H9 (cell line): ENCODE data around the gene PON1. TPM values are rescaled to one million over a fixed set of nuclear protein-coding genes. Genes with fewer than 3 reads are reported as not detected.

Experiments used
- DNase-seq: peaks from one replicate; pipeline ENCODE4 v3.0.0-alpha.2; 2017
- H2AFZ ChIP-seq: one replicate; pipeline ENCODE4 v1.6.1; 2013; ENCODE audit warnings: mild to moderate bottlenecking, low read length, control low read depth, moderate library complexity
- H2AK5ac ChIP-seq: 2 replicates; pipeline ENCODE4 v1.6.1; 2013; ENCODE audit warnings: low read length, control low read depth, mixed read lengths; ENCODE audit not compliant: insufficient read length
- H2BK120ac ChIP-seq: one replicate; pipeline ENCODE4 v1.6.1; 2013; ENCODE audit warnings: low read depth, mild to moderate bottlenecking, low read length, control low read depth, inconsistent platforms; ENCODE audit not compliant: poor library complexity, severe bottlenecking
- H2BK12ac ChIP-seq: 2 replicates; pipeline ENCODE4 v1.6.1; 2013; ENCODE audit warnings: low read length, control low read depth, mixed read lengths, low read depth; ENCODE audit not compliant: insufficient read length
- H2BK15ac ChIP-seq: 2 replicates; pipeline ENCODE4 v1.6.1; 2013; ENCODE audit warnings: low read depth, low read length, control low read depth
- H2BK20ac ChIP-seq: one replicate; pipeline ENCODE4 v1.6.1; 2013; ENCODE audit warnings: low read depth, mild to moderate bottlenecking, low read length, control low read depth, inconsistent platforms; ENCODE audit not compliant: poor library complexity, severe bottlenecking
- H2BK5ac ChIP-seq: 2 replicates; pipeline ENCODE4 v1.6.1; 2013; ENCODE audit warnings: low read length, control low read depth, mixed read lengths; ENCODE audit not compliant: insufficient read length
- H3K14ac ChIP-seq: 2 replicates; pipeline ENCODE4 v1.6.1; 2013; ENCODE audit warnings: low read length, control low read depth; ENCODE audit not compliant: insufficient read depth
- H3K18ac ChIP-seq: 2 replicates; pipeline ENCODE4 v1.6.1; 2013; ENCODE audit warnings: low read depth, mild to moderate bottlenecking, mixed read lengths, low read length, control low read depth; ENCODE audit not compliant: insufficient read length
- H3K23ac ChIP-seq: 2 replicates; pipeline ENCODE4 v1.6.1; 2013; ENCODE audit warnings: low read length, control low read depth, mixed read lengths, low read depth; ENCODE audit not compliant: insufficient read length
- H3K23me2 ChIP-seq: 2 replicates; pipeline ENCODE4 v1.6.1; 2013; ENCODE audit warnings: low read depth, mild to moderate bottlenecking, mixed read lengths, low read length, control low read depth; ENCODE audit not compliant: insufficient read length, poor library complexity, severe bottlenecking
- H3K27ac ChIP-seq: 2 replicates; pipeline ENCODE4 v1.5.1; 2013; ENCODE audit warnings: low read length, control low read depth, mixed read lengths, low read depth; ENCODE audit not compliant: insufficient read length
- H3K27me3 ChIP-seq: 2 replicates; pipeline ENCODE4 v1.6.1; 2013; ENCODE audit warnings: low read length, control low read depth, inconsistent platforms; ENCODE audit not compliant: insufficient read depth
- H3K4ac ChIP-seq: 2 replicates; pipeline ENCODE4 v1.6.1; 2013; ENCODE audit warnings: low read depth, mild to moderate bottlenecking, control low read depth, inconsistent platforms, low read length, moderate library complexity
- H3K4me1 ChIP-seq: 2 replicates; pipeline ENCODE4 v1.6.1; 2013; ENCODE audit warnings: low read length, control low read depth, inconsistent platforms; ENCODE audit not compliant: insufficient read depth
- H3K4me2 ChIP-seq: 2 replicates; pipeline ENCODE4 v1.6.1; 2013; ENCODE audit warnings: low read length, control low read depth, mixed read lengths; ENCODE audit not compliant: insufficient read length, insufficient read depth
- H3K56ac ChIP-seq: 2 replicates; pipeline ENCODE4 v1.6.1; 2013; ENCODE audit warnings: low read depth, mild to moderate bottlenecking, mixed read lengths, low read length, control low read depth; ENCODE audit not compliant: insufficient read length
- H3K79me1 ChIP-seq: 2 replicates; pipeline ENCODE4 v1.6.1; 2013; ENCODE audit warnings: low read depth, mild to moderate bottlenecking, moderate library complexity, low read length, control low read depth, inconsistent platforms; ENCODE audit not compliant: insufficient read depth, poor library complexity, severe bottlenecking
- H3K79me2 ChIP-seq: 2 replicates; pipeline ENCODE4 v1.6.1; 2013; ENCODE audit warnings: low read length, control low read depth, inconsistent platforms; ENCODE audit not compliant: insufficient read depth
- H3K9ac ChIP-seq: 2 replicates; pipeline ENCODE4 v1.6.1; 2013; ENCODE audit warnings: low read length, control low read depth, mixed read lengths; ENCODE audit not compliant: insufficient read length; ENCODE audit errors: extremely low read depth
- H3K9me3 ChIP-seq: one replicate; pipeline ENCODE4 v1.6.1; 2013; ENCODE audit warnings: low read depth, low read length, inconsistent platforms; ENCODE audit not compliant: control insufficient read depth
- H3T11ph ChIP-seq: one replicate; pipeline ENCODE4 v1.6.1; 2013; ENCODE audit warnings: mild to moderate bottlenecking, low read length, control low read depth, inconsistent platforms
- H4K20me1 ChIP-seq: one replicate; pipeline ENCODE4 v1.6.1; 2013; ENCODE audit not compliant: control insufficient read depth, insufficient read length, insufficient read depth
- H4K5ac ChIP-seq: 2 replicates; pipeline ENCODE4 v1.6.1; 2013; ENCODE audit warnings: low read depth, mild to moderate bottlenecking, mixed read lengths, low read length, control low read depth; ENCODE audit not compliant: insufficient read length
- H4K8ac ChIP-seq: replicated peaks from 2 replicates; pipeline ENCODE4 v1.6.1; 2013; ENCODE audit warnings: low read length, control low read depth, mixed read lengths, low read depth; ENCODE audit not compliant: insufficient read length
- H4K91ac ChIP-seq: 2 replicates; pipeline ENCODE4 v1.6.1; 2013; ENCODE audit warnings: low read depth, mild to moderate bottlenecking, moderate library complexity, mixed read lengths, low read length, control low read depth; ENCODE audit not compliant: insufficient read length
- H3K27ac Mint-ChIP-seq, 3 experiments: 2 replicates in 2 of 3; 3 replicates in 1 of 3; pipeline ENCODE4 v1.8.0; 2020 to 2021; ENCODE audit warnings: mixed read lengths in 3 of 3, mild to moderate bottlenecking in 1 of 3, moderate library complexity in 1 of 3
- H3K27me3 Mint-ChIP-seq: 2 replicates; pipeline ENCODE4 v1.8.0; 2021; ENCODE audit warnings: low read depth, mild to moderate bottlenecking, moderate library complexity, mixed read lengths
- H3K36me3 Mint-ChIP-seq, 3 experiments: 2 replicates in 2 of 3; 3 replicates in 1 of 3; pipeline ENCODE4 v1.8.0; 2020 to 2021; ENCODE audit warnings: low read depth in 3 of 3, mixed read lengths in 3 of 3; ENCODE audit not compliant: insufficient read depth in 1 of 3
- H3K4me1 Mint-ChIP-seq, 2 experiments: 2 replicates each; pipeline ENCODE4 v1.8.0; 2020; ENCODE audit warnings: mixed read lengths in 2 of 2
- H3K4me3 Mint-ChIP-seq, 2 experiments: 2 replicates in 1 of 2; 3 replicates in 1 of 2; pipeline ENCODE4 v1.8.0; 2020 to 2021; ENCODE audit warnings: mild to moderate bottlenecking in 2 of 2, mixed read lengths in 2 of 2, moderate library complexity in 1 of 2
- H3K9me3 Mint-ChIP-seq, 2 experiments: 2 replicates in 1 of 2; 3 replicates in 1 of 2; pipeline ENCODE4 v1.8.0; 2020; ENCODE audit warnings: mild to moderate bottlenecking in 2 of 2, mixed read lengths in 2 of 2, moderate library complexity in 1 of 2
- WGBS: extraction: QIAGEN DNeasy Blood & Tissue Kit; methylation state at CpG from one replicate; pipeline ENCODE4 v1.1.7; 2013; ENCODE audit warnings: missing lambda C conversion rate, low lambda C conversion rate, mixed read lengths; ENCODE audit not compliant: insufficient read length; ENCODE audit errors: extremely low coverage; 5-methylcytosine and 5-hydroxymethylcytosine counted together
- total RNA-seq: library from RNA; stranded (reverse); gene quantifications from 2 replicates; pipeline ENCODE4 v1.2.1, GENCODE V29; 2021
- TF ChIP-seq, protein P1 (sequence below): fragments of 200-600 bp; sonication (generic); conservative IDR thresholded peaks from 3 replicates; pipeline ENCODE4 v1.8.0; 2021; ENCODE audit warnings: antibody characterized with exemption, mild to moderate bottlenecking

The PON1 gene
- total RNA-seq, 1 experiment from 2014 or later = 0.90 TPM

GRCh38 chr7:95263785-95264362 is 60.5 kb downstream of the PON1 start:
- no peak overlapping the region for H3T11ph ChIP-seq
- no peak overlapping the region for H3K56ac ChIP-seq
- no peaks in the 10 kb centered on the region for H3K9me3 ChIP-seq
- no peak overlapping the region for H3K9ac ChIP-seq
- H2BK12ac ChIP-seq = no peak overlapping the region
- Mint-ChIP-seq H3K27ac (no peak overlapping the region), H3K27me3 (no peaks in the 10 kb centered on the region), H3K9me3 (no peaks in the 10 kb centered on the region), H3K4me1 (peaks cover 21 to 35% of the 10 kb centered on the region in 2 experiments), H3K4me3 (no peak overlapping the region), H3K36me3 (no peaks in the 10 kb centered on the region)
- no peak overlapping the region for H2BK120ac ChIP-seq
- H2BK20ac ChIP-seq = no peak overlapping the region
- no peak overlapping the region for H3K14ac ChIP-seq
- no peak overlapping the region for H4K91ac ChIP-seq
- H3K79me1 ChIP-seq = no peaks in the 10 kb centered on the region
- no peak overlapping the region for H2AK5ac ChIP-seq
- no peak for DNase-seq
- H3K23me2 ChIP-seq = no peaks in the 10 kb centered on the region
- H3K18ac ChIP-seq = no peak overlapping the region
- H3K27me3 ChIP-seq = no peaks in the 10 kb centered on the region
- WGBS = no CpG with 5 or more reads among the region's 4 CpGs
- peaks cover 2% of the 10 kb centered on the region; the same call in 1 of the 2 replicates for H3K4me1 ChIP-seq
- H2BK15ac ChIP-seq = no peak overlapping the region
- no peak overlapping the region for H3K23ac ChIP-seq
- no peak overlapping the region for H4K5ac ChIP-seq
- H3K27ac ChIP-seq = no peak overlapping the region
- no peak overlapping the region for H2AFZ ChIP-seq
- no peak overlapping the region for H3K4ac ChIP-seq
- H3K4me2 ChIP-seq = no peak overlapping the region
- TF ChIP-seq, protein P1, sequence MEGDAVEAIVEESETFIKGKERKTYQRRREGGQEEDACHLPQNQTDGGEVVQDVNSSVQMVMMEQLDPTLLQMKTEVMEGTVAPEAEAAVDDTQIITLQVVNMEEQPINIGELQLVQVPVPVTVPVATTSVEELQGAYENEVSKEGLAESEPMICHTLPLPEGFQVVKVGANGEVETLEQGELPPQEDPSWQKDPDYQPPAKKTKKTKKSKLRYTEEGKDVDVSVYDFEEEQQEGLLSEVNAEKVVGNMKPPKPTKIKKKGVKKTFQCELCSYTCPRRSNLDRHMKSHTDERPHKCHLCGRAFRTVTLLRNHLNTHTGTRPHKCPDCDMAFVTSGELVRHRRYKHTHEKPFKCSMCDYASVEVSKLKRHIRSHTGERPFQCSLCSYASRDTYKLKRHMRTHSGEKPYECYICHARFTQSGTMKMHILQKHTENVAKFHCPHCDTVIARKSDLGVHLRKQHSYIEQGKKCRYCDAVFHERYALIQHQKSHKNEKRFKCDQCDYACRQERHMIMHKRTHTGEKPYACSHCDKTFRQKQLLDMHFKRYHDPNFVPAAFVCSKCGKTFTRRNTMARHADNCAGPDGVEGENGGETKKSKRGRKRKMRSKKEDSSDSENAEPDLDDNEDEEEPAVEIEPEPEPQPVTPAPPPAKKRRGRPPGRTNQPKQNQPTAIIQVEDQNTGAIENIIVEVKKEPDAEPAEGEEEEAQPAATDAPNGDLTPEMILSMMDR = no peak
- H4K20me1 ChIP-seq = no peaks in the 10 kb centered on the region
- H4K8ac ChIP-seq = no peak overlapping the region
- H2BK5ac ChIP-seq = no peak overlapping the region
- H3K79me2 ChIP-seq = no peaks in the 10 kb centered on the region
